ENCODE measurements around the gene ZDBF2. TPM values are rescaled to one million over a fixed set of nuclear protein-coding genes. Genes with fewer than 3 reads are reported as not detected.
"Not testable (repeated sequence)": the region's sequence is repeated elsewhere in the genome, so short reads cannot be mapped to it uniquely, and the experiment has no call there.

ZDBF2 gene
- total and polyA plus RNA-seq, 2 donors (not counting 1 experiment from before 2014, with no cell fraction given) = 1.8 to 16.5 TPM

GRCh38 chr2:206225435-206226232 lies 48.8 kb upstream of the ZDBF2 start:
- intact Hi-C loops (cut with micrococcal nuclease) = no loop called here
- H3K4me3 ChIP-seq (ENCODE audit: control extremely low read depth in 1 of 5, extremely low read depth in 1 of 5, insufficient read depth in 1 of 5, low read depth in 2 of 5, low read length in 4 of 5) = no peak overlapping the region
- peaks cover 14% of the 10 kb centered on the region for H3K27me3 Mint-ChIP-seq
- no peak overlapping the region for H3K4me2 ChIP-seq (replicated peaks; ENCODE audit: low read depth, low read length, poor library complexity, severe bottlenecking)
- no peaks in the 10 kb centered on the region for H3K36me3 ChIP-seq (replicated peaks in 1 of 2; ENCODE audit: control extremely low read depth in 1 of 2, control insufficient read depth in 1 of 2, extremely low read depth in 1 of 2, insufficient read depth in 2 of 2, low read length in 1 of 2)
- no peak for DNase-seq
- H3K9me3 ChIP-seq (ENCODE audit: control extremely low read depth in 1 of 3, control insufficient read depth in 2 of 3, insufficient read depth in 1 of 3, low read length in 2 of 3) = peaks cover 2 to 12% (median 9%) of the 10 kb centered on the region in 3 donors
- no peak overlapping the region for H3K27ac Mint-ChIP-seq
- no peak for TF ChIP-seq EZH2 (IDR thresholded peaks at IDR 0.05; ENCODE audit: borderline replicate concordance, insufficient read depth, low read depth, low read length, poor library complexity, severe bottlenecking)
- TF ChIP-seq, protein P1, sequence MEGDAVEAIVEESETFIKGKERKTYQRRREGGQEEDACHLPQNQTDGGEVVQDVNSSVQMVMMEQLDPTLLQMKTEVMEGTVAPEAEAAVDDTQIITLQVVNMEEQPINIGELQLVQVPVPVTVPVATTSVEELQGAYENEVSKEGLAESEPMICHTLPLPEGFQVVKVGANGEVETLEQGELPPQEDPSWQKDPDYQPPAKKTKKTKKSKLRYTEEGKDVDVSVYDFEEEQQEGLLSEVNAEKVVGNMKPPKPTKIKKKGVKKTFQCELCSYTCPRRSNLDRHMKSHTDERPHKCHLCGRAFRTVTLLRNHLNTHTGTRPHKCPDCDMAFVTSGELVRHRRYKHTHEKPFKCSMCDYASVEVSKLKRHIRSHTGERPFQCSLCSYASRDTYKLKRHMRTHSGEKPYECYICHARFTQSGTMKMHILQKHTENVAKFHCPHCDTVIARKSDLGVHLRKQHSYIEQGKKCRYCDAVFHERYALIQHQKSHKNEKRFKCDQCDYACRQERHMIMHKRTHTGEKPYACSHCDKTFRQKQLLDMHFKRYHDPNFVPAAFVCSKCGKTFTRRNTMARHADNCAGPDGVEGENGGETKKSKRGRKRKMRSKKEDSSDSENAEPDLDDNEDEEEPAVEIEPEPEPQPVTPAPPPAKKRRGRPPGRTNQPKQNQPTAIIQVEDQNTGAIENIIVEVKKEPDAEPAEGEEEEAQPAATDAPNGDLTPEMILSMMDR (IDR thresholded peaks at IDR 0.05) = no peak
- 20% methylated on average over 2 of the region's 5 CpGs for WGBS (ENCODE audit: insufficient coverage)
- H2AFZ ChIP-seq (ENCODE audit: insufficient read depth, low read depth, low read length, poor library complexity, severe bottlenecking) = no peak overlapping the region
- H3K4me3 Mint-ChIP-seq = no peak overlapping the region
- H3K9me3 Mint-ChIP-seq (ENCODE audit: insufficient read depth) = peaks cover 6% of the 10 kb centered on the region
- no peaks in the 10 kb centered on the region for H3K4me1 Mint-ChIP-seq
- CTCF ChIA-PET = no interaction called here
- H3K79me2 ChIP-seq (ENCODE audit: control insufficient read depth, insufficient read depth, low read length) = no peaks in the 10 kb centered on the region
- POLR2A ChIA-PET = interaction anchor here (1.0 kb wide), 1 partner anchor 8 kb away, joined by 3 read pairs; no protein-coding TSS in a partner anchor
- no peak overlapping the region for H3K27ac ChIP-seq (ENCODE audit: low read length in 2 of 2)
- no peak for ATAC-seq (ENCODE audit: low read depth)
- H3K9ac ChIP-seq (ENCODE audit: low read length) = no peak overlapping the region
- peaks cover 0 to 4% (median 1%) of the 10 kb centered on the region in 4 experiments for H3K27me3 ChIP-seq (replicated peaks in 1 of 4; ENCODE audit: control extremely low read depth in 1 of 4, control insufficient read depth in 3 of 4, insufficient read depth in 4 of 4, low read length in 3 of 4)
- no peaks in the 10 kb centered on the region for H3K4me1 ChIP-seq (ENCODE audit: control insufficient read depth in 2 of 2, insufficient read depth in 2 of 2, low read length in 2 of 2)
- no peaks in the 10 kb centered on the region for H4K20me1 ChIP-seq (ENCODE audit: control insufficient read depth, insufficient read depth, low read length, poor library complexity, severe bottlenecking)

DNA sequence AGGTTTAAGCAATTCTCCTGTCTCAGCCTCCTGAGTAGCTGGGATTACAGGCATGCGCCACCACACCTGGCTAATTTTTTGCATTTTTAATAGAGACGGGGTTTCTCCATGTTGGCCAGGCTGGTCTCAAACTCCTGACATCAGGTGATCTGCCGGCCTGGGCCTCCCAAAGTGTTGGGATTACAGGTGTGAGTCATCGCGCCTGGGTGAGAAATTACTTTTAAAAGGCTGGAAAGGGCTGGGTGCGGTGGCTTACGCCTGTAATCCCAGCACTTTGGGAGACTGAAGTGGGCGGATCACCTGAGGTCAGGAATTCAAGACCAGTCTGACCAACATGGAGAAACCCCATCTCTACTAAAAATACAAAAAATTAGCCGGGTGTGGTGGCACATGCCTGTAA lies 45.8 kb upstream of the ZDBF2 start:
- H3K27ac Mint-ChIP-seq; H4K20me1 ChIP-seq (ENCODE audit: control insufficient read depth, insufficient read depth, low read length, poor library complexity, severe bottlenecking); H3K27me3 ChIP-seq (replicated peaks in 1 of 4; ENCODE audit: control extremely low read depth in 1 of 4, control insufficient read depth in 3 of 4, insufficient read depth in 4 of 4, low read length in 3 of 4); H3K36me3 ChIP-seq (replicated peaks in 1 of 2; ENCODE audit: control extremely low read depth in 1 of 2, control insufficient read depth in 1 of 2, extremely low read depth in 1 of 2, insufficient read depth in 2 of 2, low read length in 1 of 2); H3K79me2 ChIP-seq (ENCODE audit: control insufficient read depth, insufficient read depth, low read length); H3K4me3 Mint-ChIP-seq; ATAC-seq (ENCODE audit: low read depth); DNase-seq; H2AFZ ChIP-seq (ENCODE audit: insufficient read depth, low read depth, low read length, poor library complexity, severe bottlenecking); intact Hi-C loops (cut with micrococcal nuclease); H3K9ac ChIP-seq (ENCODE audit: low read length); CTCF ChIA-PET; H3K4me1 Mint-ChIP-seq; H3K9me3 Mint-ChIP-seq (ENCODE audit: insufficient read depth); H3K9me3 ChIP-seq (ENCODE audit: control extremely low read depth in 1 of 3, control insufficient read depth in 2 of 3, insufficient read depth in 1 of 3, low read length in 2 of 3); H3K4me2 ChIP-seq (replicated peaks; ENCODE audit: low read depth, low read length, poor library complexity, severe bottlenecking); H3K4me1 ChIP-seq (ENCODE audit: control insufficient read depth in 2 of 2, insufficient read depth in 2 of 2, low read length in 2 of 2); H3K4me3 ChIP-seq (ENCODE audit: control extremely low read depth in 1 of 5, extremely low read depth in 1 of 5, insufficient read depth in 1 of 5, low read depth in 2 of 5, low read length in 4 of 5); H3K27ac ChIP-seq (ENCODE audit: low read length in 2 of 2); POLR2A ChIA-PET: not testable (repeated sequence)
- WGBS (ENCODE audit: insufficient coverage) = 100% methylated on average over 2 of the region's 9 CpGs
- H3K27me3 Mint-ChIP-seq = peaks cover 20% of the 10 kb centered on the region

Measured in B cell (primary cell).